Stimulated activated CD4-positive, alpha-beta T cell treated with anti-CD3 and anti-CD28 coated beads, Interleukin-15, amount 100 ng/mL, for 48 hours (primary cell): Measurements from ENCODE around the gene ACBD5.

Source experiments
- DNase-seq, 2 donors: peaks; one replicate each; pipeline ENCODE4 v3.0.0-alpha.2; 2020; ENCODE audit warnings: low read depth in 2 of 2

The ACBD5 gene

DNA sequence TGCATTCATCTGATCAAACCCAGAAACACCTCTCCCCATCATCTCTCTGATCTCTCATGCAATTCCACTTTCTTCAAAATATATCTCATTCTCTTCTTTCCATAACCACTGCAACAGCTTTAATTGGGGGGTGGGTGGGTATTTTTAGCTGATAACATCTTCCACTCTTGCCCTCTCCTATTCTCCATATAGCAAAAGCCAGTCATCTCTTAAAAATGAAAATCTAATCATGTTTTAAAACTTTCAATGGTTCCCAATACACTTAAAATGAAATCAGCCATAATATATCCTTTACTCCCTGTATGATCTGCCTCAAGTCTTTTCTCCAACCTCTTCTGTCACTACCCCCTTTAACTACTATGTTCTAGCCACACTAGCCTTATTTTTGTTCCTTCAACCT lies 87.9 kb downstream of the ACBD5 start:
- no peak for DNase-seq

DNA sequence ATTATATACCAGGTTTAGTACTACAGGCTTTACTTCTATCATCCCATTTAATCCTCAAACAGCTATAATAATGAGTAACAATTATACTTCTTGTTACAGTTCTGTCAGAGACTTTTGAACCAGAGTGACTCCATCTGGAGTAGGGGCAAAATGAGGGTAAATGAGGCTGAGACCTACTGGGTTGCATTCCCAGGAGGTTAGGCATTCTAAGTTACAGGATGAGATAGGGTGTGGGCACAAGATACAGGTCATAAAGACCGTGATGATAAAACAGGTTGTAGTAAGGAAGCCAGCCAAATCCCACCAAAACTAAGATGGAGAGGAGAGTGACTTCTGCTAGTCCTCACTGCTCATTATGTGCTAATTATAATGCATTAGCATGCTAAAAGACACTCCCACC lies 90.3 kb downstream of the ACBD5 start:
- no peak for DNase-seq

- no peak for DNase-seq
Observed at GRCh38 chr10:27147701-27148100, 92.9 kb downstream of the ACBD5 start.

GRCh38 chr10:27145937-27146336 lies 94.7 kb downstream of the ACBD5 start:
- DNase-seq: no peak
